Measurements from ENCODE around the gene KCNN3. TPM values are rescaled to one million over a fixed set of nuclear protein-coding genes. Genes with fewer than 3 reads are reported as not detected.

KCNN3 gene
- total RNA-seq, 1 experiment from 2014 or later, result 1.3 TPM

DNA sequence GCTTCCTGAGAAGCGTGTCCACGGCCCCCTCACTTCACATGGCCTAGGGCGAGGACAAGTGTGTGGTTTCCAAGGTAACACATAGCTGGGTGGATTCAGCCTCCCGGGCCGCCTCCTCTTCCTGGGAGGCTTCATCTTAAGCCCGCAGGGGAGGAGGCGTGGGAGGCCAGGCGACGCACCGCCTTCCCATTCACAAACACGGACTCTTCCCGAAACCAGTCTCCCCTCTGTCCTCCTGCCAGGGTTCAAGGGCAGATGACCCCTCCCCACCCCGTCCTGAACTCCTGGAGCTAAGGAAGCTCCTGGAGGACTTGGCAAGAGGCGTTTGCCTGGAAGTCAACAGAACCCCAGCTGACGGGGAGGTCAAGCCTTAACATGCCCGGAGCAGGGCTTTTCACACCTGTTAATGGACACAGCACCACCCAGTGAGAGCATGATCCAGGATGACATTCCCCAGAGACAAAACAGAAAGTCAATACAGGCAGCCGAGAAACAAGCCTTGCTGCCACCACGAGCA lies 56.7 kb downstream of the KCNN3 start (continued):
- TF ChIP-seq, protein P1, sequence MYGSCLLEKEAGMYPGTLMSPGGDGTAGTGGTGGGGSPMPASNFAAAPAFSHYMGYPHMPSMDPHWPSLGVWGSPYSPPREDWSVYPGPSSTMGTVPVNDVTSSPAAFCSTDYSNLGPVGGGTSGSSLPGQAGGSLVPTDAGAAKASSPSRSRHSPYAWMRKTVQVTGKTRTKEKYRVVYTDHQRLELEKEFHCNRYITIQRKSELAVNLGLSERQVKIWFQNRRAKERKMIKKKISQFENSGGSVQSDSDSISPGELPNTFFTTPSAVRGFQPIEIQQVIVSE (CRISPR knock-in tag; IDR thresholded peaks at IDR 0.05; ENCODE audit: borderline replicate concordance), result no peak
- TF ChIP-seq ZNF121 (CRISPR knock-in tag; IDR thresholded peaks at IDR 0.05) (no peak), NR3C1 (CRISPR knock-in tag; conservative IDR thresholded peaks at IDR 0.05; ENCODE audit: low read depth) (no peak)

DNA sequence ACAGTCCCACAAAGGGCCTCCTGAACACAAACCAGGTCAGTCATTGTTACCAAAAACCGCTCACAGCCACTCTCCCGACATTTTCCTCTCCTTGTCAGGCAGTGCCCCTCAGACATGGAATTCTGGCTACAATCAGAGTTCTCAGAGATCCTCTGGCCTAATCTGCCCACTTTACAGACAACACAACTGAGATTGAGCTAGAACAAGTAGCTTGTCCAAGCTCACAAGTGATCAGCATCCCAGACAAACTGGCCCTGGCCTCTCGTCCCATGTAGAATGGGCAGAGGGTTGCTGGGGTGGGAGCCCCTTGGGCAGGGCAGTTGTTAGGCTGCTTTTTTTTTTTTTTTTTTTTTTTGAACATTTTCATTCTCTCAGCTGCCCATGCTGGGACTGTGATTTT lies 57.2 kb downstream of the KCNN3 start:
- CTCF ChIA-PET, result interaction anchor here (0.7 to 2.2 kb wide), 6 partner anchors 11 to 1254 kb away, joined by 3 to 12 read pairs (median 4); no protein-coding TSS in a partner anchor
- H3K4me3 Mint-ChIP-seq, result no peak overlapping the region
- H3K27ac Mint-ChIP-seq, result peak overlapping the region; percentile 47; the same call in 1 of the 2 replicates
- ATAC-seq, result no peak
- no peak for TF ChIP-seq NR2C2 (CRISPR knock-in tag; IDR thresholded peaks at IDR 0.05)
- no peak for TF ChIP-seq TP53 (CRISPR knock-in tag; IDR thresholded peaks at IDR 0.05)
- TF ChIP-seq CBFB (CRISPR knock-in tag; IDR thresholded peaks at IDR 0.05; ENCODE audit: low read depth), result no peak
- TF ChIP-seq IRF2 (CRISPR knock-in tag; IDR thresholded peaks at IDR 0.05; ENCODE audit: borderline replicate concordance, low read depth), result no peak
- TF ChIP-seq, protein P2, sequence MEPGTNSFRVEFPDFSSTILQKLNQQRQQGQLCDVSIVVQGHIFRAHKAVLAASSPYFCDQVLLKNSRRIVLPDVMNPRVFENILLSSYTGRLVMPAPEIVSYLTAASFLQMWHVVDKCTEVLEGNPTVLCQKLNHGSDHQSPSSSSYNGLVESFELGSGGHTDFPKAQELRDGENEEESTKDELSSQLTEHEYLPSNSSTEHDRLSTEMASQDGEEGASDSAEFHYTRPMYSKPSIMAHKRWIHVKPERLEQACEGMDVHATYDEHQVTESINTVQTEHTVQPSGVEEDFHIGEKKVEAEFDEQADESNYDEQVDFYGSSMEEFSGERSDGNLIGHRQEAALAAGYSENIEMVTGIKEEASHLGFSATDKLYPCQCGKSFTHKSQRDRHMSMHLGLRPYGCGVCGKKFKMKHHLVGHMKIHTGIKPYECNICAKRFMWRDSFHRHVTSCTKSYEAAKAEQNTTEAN (CRISPR knock-in tag; IDR thresholded peaks at IDR 0.05), result no peak
- TF ChIP-seq ESRRA (CRISPR knock-in tag; IDR thresholded peaks at IDR 0.05; ENCODE audit: borderline replicate concordance), result no peak
- TF ChIP-seq, protein P3, sequence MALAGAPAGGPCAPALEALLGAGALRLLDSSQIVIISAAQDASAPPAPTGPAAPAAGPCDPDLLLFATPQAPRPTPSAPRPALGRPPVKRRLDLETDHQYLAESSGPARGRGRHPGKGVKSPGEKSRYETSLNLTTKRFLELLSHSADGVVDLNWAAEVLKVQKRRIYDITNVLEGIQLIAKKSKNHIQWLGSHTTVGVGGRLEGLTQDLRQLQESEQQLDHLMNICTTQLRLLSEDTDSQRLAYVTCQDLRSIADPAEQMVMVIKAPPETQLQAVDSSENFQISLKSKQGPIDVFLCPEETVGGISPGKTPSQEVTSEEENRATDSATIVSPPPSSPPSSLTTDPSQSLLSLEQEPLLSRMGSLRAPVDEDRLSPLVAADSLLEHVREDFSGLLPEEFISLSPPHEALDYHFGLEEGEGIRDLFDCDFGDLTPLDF (CRISPR knock-in tag; IDR thresholded peaks at IDR 0.05), result no peak
- no peak for TF ChIP-seq ZNF416 (CRISPR knock-in tag; IDR thresholded peaks at IDR 0.05)
- TF ChIP-seq, protein P4, sequence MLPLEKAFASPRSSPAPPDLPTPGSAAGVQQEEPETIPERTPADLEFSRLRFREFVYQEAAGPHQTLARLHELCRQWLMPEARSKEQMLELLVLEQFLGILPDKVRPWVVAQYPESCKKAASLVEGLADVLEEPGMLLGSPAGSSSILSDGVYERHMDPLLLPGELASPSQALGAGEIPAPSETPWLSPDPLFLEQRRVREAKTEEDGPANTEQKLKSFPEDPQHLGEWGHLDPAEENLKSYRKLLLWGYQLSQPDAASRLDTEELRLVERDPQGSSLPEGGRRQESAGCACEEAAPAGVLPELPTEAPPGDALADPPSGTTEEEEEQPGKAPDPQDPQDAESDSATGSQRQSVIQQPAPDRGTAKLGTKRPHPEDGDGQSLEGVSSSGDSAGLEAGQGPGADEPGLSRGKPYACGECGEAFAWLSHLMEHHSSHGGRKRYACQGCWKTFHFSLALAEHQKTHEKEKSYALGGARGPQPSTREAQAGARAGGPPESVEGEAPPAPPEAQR (CRISPR knock-in tag; IDR thresholded peaks at IDR 0.05), result no peak
- no peak for TF ChIP-seq ZNF396 (CRISPR knock-in tag; IDR thresholded peaks at IDR 0.05; ENCODE audit: borderline replicate concordance)
- no peak for TF ChIP-seq FOXJ3 (CRISPR knock-in tag; IDR thresholded peaks at IDR 0.05; ENCODE audit: borderline replicate concordance)
- no peak for TF ChIP-seq ZNF121 (CRISPR knock-in tag; IDR thresholded peaks at IDR 0.05)
- TF ChIP-seq, protein P5, sequence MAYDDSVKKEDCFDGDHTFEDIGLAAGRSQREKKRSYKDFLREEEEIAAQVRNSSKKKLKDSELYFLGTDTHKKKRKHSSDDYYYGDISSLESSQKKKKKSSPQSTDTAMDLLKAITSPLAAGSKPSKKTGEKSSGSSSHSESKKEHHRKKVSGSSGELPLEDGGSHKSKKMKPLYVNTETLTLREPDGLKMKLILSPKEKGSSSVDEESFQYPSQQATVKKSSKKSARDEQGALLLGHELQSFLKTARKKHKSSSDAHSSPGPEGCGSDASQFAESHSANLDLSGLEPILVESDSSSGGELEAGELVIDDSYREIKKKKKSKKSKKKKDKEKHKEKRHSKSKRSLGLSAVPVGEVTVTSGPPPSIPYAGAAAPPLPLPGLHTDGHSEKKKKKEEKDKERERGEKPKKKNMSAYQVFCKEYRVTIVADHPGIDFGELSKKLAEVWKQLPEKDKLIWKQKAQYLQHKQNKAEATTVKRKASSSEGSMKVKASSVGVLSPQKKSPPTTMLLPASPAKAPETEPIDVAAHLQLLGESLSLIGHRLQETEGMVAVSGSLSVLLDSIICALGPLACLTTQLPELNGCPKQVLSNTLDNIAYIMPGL (CRISPR knock-in tag; IDR thresholded peaks at IDR 0.05), result no peak
- no peak for TF ChIP-seq GTF2I (CRISPR knock-in tag; conservative IDR thresholded peaks at IDR 0.05)
- TF ChIP-seq, protein P6, sequence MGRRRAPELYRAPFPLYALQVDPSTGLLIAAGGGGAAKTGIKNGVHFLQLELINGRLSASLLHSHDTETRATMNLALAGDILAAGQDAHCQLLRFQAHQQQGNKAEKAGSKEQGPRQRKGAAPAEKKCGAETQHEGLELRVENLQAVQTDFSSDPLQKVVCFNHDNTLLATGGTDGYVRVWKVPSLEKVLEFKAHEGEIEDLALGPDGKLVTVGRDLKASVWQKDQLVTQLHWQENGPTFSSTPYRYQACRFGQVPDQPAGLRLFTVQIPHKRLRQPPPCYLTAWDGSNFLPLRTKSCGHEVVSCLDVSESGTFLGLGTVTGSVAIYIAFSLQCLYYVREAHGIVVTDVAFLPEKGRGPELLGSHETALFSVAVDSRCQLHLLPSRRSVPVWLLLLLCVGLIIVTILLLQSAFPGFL (CRISPR knock-in tag; IDR thresholded peaks at IDR 0.05; ENCODE audit: borderline replicate concordance), result no peak
- TF ChIP-seq ZNF263 (CRISPR knock-in tag; IDR thresholded peaks at IDR 0.05; ENCODE audit: low read depth), result no peak
- TF ChIP-seq, protein P7, sequence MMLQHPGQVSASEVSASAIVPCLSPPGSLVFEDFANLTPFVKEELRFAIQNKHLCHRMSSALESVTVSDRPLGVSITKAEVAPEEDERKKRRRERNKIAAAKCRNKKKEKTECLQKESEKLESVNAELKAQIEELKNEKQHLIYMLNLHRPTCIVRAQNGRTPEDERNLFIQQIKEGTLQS (CRISPR knock-in tag; conservative IDR thresholded peaks at IDR 0.05), result no peak
- TF ChIP-seq, protein P8, sequence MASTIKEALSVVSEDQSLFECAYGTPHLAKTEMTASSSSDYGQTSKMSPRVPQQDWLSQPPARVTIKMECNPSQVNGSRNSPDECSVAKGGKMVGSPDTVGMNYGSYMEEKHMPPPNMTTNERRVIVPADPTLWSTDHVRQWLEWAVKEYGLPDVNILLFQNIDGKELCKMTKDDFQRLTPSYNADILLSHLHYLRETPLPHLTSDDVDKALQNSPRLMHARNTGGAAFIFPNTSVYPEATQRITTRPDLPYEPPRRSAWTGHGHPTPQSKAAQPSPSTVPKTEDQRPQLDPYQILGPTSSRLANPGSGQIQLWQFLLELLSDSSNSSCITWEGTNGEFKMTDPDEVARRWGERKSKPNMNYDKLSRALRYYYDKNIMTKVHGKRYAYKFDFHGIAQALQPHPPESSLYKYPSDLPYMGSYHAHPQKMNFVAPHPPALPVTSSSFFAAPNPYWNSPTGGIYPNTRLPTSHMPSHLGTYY (CRISPR knock-in tag; IDR thresholded peaks at IDR 0.05), result no peak
- TF ChIP-seq, protein P9, sequence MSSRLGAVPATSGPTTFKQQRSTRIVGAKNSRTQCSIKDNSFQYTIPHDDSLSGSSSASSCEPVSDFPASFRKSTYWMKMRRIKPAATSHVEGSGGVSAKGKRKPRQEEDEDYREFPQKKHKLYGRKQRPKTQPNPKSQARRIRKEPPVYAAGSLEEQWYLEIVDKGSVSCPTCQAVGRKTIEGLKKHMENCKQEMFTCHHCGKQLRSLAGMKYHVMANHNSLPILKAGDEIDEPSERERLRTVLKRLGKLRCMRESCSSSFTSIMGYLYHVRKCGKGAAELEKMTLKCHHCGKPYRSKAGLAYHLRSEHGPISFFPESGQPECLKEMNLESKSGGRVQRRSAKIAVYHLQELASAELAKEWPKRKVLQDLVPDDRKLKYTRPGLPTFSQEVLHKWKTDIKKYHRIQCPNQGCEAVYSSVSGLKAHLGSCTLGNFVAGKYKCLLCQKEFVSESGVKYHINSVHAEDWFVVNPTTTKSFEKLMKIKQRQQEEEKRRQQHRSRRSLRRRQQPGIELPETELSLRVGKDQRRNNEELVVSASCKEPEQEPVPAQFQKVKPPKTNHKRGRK (CRISPR knock-in tag; IDR thresholded peaks at IDR 0.05; ENCODE audit: borderline replicate concordance), result no peak
- TF ChIP-seq, protein P10, sequence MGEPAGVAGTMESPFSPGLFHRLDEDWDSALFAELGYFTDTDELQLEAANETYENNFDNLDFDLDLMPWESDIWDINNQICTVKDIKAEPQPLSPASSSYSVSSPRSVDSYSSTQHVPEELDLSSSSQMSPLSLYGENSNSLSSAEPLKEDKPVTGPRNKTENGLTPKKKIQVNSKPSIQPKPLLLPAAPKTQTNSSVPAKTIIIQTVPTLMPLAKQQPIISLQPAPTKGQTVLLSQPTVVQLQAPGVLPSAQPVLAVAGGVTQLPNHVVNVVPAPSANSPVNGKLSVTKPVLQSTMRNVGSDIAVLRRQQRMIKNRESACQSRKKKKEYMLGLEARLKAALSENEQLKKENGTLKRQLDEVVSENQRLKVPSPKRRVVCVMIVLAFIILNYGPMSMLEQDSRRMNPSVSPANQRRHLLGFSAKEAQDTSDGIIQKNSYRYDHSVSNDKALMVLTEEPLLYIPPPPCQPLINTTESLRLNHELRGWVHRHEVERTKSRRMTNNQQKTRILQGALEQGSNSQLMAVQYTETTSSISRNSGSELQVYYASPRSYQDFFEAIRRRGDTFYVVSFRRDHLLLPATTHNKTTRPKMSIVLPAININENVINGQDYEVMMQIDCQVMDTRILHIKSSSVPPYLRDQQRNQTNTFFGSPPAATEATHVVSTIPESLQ (CRISPR knock-in tag; IDR thresholded peaks at IDR 0.05), result no peak
- POLR2A ChIA-PET, result interaction anchor here (0.6 kb wide), 1 partner anchor 321 kb away, joined by 11 read pairs; no protein-coding TSS in a partner anchor
- H3K4me1 Mint-ChIP-seq, result peaks cover 29% of the 10 kb centered on the region
- no peaks in the 10 kb centered on the region for H3K9me3 Mint-ChIP-seq
- no peaks in the 10 kb centered on the region for H3K36me3 Mint-ChIP-seq
- no peak for DNase-seq (ENCODE audit: low spot score)
- no peaks in the 10 kb centered on the region for H3K27me3 Mint-ChIP-seq (ENCODE audit: low read depth)

Data from WTC11 (cell line).